ENCODE results near the gene ASCL3.

- no peak for TF ChIP-seq CTCF (optimal IDR thresholded peaks at IDR 0.05 in 1 of 3, IDR thresholded peaks at IDR 0.05 in 1 of 3, conservative IDR thresholded peaks at IDR 0.05 in 1 of 3; ENCODE audit: extremely low read depth in 1 of 3, insufficient read depth in 2 of 3, low read length in 3 of 3)
- TF ChIP-seq EZH2 (IDR thresholded peaks at IDR 0.05; ENCODE audit: low read length): no peak
These were observed 18.6 kb upstream of the ASCL3 start for GRCh38 chr11:8961401-8961800.

Data from keratinocyte (primary cell).